HPDE6-E6E7 (cell line): Measurements from ENCODE around the gene TAF1.
A peak's percentile ranks its signal among the peaks of the same experiment; 100 is the strongest.
"Not testable (repeated sequence)": the region's sequence is repeated elsewhere in the genome, so short reads cannot be mapped to it uniquely, and the experiment has no call there.

Experiments used
- DNase-seq: peaks from one replicate; pipeline ENCODE4 v3.0.0; 2011; ENCODE audit warnings: missing footprints; ENCODE audit errors: extremely low spot score

TAF1 gene, protein sequence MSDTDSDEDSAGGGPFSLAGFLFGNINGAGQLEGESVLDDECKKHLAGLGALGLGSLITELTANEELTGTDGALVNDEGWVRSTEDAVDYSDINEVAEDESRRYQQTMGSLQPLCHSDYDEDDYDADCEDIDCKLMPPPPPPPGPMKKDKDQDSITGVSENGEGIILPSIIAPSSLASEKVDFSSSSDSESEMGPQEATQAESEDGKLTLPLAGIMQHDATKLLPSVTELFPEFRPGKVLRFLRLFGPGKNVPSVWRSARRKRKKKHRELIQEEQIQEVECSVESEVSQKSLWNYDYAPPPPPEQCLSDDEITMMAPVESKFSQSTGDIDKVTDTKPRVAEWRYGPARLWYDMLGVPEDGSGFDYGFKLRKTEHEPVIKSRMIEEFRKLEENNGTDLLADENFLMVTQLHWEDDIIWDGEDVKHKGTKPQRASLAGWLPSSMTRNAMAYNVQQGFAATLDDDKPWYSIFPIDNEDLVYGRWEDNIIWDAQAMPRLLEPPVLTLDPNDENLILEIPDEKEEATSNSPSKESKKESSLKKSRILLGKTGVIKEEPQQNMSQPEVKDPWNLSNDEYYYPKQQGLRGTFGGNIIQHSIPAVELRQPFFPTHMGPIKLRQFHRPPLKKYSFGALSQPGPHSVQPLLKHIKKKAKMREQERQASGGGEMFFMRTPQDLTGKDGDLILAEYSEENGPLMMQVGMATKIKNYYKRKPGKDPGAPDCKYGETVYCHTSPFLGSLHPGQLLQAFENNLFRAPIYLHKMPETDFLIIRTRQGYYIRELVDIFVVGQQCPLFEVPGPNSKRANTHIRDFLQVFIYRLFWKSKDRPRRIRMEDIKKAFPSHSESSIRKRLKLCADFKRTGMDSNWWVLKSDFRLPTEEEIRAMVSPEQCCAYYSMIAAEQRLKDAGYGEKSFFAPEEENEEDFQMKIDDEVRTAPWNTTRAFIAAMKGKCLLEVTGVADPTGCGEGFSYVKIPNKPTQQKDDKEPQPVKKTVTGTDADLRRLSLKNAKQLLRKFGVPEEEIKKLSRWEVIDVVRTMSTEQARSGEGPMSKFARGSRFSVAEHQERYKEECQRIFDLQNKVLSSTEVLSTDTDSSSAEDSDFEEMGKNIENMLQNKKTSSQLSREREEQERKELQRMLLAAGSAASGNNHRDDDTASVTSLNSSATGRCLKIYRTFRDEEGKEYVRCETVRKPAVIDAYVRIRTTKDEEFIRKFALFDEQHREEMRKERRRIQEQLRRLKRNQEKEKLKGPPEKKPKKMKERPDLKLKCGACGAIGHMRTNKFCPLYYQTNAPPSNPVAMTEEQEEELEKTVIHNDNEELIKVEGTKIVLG (N-terminal part only)

DNA sequence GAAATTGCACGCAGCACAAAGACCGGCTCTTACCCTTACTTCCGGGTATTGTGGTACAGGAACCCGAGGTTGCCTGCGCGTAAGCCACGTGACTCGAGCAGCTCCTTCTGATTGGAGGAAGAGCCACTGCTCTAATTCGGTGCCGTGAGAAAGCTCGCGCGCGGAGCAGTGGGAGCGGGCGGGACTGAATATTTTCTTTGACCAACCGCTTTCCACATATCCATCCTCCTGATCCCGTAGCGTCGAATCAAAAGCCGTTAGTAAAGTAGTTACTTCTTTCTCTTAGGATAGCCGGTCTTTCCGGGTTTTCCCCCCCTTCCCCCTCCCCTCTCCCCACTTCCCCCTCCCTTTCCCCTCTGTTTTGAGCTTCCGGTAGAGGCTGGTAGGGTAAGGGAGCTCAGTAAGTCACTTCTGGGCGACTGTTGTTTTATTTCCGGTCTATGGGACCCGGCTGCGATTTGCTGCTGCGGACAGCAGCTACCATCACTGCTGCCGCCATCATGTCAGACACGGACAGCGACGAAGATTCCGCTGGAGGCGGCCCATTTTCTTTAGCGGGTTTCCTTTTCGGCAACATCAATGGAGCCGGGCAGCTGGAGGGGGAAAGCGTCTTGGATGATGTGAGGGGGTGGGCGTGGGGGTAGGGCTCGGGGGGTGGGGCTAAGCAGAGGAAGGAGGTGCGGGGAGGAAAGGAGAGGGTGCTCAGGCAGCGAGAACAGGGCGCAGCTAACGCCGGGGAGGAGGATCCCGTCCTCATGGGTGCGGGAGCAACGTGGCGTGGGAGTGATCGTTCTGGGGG lies at the start of gene TAF1:
Gene TAF1, plus strand, starts transcription at position 483 of the 799 bp plus-strand sequence. Its CDS starts 18 bp downstream, at position 501.
- DNase-seq, result peak; percentile 79

DNA sequence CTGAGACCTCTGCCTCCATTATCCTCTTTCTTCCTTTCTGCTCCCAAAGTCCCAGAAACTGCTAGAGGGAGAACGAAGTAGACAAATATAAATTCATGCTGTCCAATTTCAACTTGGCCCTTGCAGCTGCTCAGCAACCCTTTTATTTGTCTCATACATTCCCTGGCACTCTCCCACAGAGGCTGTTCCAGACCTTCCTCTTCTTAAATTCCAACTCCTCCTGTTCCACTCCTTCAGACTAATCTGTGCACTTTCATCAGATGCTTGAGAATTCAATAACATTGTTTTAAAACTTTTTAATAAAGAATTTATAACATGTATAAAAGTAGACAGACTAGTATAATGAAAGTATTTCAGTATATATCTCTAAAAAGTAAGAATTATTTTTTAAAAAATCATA lies 49.2 kb upstream of the TAF1 start:
- not testable (repeated sequence) for DNase-seq

DNA sequence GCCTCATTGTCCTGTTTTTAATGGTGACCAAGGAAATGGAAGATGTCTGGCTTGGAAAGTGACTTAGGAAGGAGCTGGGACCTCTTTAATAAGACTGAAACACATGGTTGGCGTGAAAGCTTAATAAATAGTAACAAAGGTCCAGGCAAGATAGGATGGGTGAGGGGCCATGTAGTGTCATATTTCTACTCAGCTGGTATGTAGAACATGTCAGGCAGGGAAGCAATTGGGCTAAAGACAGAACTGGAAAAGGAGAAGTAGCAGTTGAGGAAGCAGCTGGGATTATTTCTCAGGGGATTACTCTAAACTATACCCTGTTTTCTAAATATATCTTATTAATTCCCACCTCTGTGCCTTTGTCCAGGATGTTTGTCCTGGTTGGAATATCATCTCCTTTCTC lies 46.0 kb upstream of the TAF1 start:
- DNase-seq, result no peak

DNA sequence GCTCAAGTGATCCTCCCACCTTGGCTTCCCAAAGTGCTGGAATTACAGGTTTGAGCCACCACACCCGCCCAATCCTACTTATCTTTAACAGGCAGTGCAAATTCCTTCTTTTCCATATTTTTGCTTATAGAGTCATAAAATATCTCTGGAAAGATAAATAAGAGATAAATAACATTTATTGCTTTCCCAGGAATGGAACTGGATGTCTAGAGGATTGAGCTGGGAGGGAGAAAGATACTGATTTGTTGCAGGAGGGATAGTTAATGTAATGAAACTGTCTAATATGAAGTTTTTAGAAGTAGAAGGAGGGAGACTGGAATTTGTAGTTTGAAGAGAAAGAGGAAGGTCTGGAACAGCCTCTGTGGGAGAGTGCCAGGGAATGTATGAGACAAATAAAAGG lies 44.4 kb upstream of the TAF1 start:
- DNase-seq, result no peak

DNA sequence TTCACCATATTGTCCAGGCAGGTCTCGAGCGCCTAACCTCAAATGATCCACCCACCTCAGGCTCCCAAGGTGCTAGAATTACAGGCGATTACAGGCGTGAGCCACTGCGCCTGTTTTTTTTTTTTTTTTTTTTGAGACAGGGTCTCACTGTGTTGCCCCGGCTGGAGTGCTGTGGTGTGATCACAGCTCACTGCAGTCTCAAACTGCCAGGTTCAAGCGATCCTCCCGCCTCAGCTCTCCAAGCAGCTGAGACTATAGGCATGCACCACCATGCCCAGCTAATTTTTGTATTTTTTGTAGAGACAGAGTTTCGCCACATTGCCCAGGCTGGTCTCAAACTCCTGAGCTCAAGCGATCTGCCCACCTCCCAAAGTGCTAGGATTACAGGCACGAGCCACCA lies 41.7 kb upstream of the TAF1 start:
- not testable (repeated sequence) for DNase-seq

DNA sequence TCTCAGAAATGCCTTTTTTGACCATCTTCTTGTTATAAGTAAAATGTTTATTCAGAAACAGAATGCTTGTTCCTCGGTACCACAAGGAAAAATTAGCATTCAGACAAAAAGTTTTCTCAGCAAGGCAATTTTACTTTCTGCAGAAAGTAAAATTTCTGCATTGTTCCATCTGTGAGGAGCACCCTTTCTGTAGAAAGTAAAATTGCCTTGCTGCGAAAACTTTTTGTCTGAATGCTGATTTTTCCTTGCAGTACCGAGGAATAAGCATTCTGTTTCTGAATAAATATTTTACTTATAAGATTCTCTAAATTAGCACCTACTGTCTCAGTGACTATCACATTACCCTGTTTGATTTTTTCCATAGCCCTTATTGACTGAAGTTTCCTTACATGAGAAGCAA lies 39.8 kb upstream of the TAF1 start:
- no peak for DNase-seq

DNA sequence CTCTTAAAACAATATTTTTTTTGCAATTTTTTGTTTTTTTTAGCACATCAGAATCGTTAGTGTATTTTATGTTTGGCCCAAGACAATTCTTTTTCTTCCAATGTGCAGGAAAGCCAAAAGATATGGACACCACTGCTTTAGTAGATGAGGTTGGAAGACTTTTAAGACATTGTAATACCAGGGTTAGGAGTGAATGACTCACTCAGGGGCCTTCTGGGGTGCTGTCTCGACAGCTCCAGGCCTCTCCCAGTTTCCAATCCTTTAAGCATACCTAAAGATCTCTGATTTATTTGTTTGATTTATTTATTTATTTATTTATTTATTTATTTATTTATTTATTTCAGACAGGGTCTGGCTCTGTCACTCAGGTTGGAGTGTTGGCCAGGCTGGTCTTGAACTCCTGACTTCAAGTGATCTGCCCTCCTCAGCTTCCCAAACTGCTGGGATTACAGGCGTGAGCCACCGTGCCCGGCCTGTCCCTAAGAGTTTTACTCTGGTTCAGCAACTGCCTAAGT lies 16.9 kb upstream of the TAF1 start:
- DNase-seq, result not testable (repeated sequence)

DNA sequence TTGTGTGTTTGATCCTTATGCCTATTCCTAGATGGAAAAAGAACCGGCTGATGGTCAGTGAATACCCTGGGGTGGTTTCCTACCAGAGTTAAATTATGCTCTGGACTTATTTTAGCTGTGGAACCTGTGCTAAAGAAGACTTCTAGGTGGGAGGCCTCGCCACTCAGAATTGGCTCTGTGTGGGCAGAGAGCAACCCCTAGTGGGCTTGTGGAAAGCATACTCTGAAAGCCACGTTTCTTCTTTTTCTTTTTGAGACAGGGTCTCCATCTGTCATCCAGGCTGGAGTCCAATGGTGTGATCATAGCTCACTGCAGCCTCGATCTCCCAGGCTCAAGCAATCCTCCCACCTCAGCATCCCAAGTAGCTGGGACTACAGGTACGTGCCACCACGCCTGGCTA lies 16.3 kb upstream of the TAF1 start:
- not testable (repeated sequence) for DNase-seq

DNA sequence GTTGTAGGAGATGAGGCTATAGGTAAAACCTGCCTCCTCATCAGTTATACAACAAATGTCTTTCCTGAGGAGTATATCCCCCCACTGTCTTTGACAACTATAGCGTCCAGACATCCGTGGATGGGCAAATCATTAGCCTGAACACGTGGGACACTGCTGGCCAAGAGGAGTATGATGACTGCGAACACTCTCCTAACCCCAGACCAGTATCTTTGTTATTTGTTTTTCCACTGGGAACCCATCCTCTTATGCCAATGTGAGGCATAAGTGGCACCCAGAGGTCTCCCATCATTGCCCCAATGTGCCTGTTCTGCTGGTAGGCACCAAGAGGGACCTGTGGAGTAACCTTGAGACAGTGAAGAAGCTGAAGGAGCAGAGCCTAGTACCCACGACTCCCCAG lies 13.7 kb upstream of the TAF1 start:
- not testable (repeated sequence) for DNase-seq

DNA sequence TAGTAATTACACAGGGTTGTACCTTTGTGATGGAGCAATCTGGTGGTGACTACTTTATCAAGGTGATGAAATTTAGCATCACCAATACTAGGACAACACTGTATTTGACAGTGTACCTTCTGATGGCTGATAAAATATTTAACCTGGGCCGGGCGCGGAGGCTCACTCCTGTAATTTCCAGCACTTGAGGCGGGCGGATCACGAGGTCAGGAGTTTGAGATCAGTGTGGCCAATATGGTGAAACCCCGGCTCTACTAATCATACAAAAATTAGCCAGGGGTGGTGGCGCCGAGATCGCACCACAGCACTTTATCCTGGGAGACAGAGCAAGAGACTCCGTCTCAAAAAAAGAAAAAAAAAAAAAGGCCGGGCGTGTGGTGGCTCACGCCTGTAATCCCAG lies 1.9 kb upstream of the TAF1 start:
- no peak for DNase-seq

DNA sequence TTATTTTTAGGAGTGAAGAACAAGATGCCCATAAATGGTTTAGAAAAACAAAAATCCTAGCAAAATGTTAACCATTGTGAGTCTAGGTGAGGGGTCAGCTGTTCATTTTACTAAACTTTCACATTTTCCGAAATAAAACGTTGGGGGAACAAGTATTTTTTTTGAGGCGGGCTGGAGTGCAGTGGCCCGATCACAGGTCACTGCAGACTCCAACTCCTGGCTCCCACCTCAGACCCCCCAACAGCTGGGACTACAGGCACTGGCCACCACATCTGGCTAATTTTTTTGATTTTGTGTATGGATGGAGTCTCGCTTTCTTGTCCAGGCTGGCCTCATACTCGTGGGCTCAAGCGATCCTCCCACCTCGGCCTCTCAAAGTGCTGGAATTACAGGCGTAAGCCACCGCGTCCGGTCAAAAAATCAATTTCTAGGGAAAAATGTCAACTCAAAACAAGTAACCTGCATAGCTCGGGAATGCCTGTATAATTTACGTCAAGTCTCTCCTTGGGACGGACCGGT lies 742 bp upstream of the TAF1 start:
- DNase-seq, result no peak

DNA sequence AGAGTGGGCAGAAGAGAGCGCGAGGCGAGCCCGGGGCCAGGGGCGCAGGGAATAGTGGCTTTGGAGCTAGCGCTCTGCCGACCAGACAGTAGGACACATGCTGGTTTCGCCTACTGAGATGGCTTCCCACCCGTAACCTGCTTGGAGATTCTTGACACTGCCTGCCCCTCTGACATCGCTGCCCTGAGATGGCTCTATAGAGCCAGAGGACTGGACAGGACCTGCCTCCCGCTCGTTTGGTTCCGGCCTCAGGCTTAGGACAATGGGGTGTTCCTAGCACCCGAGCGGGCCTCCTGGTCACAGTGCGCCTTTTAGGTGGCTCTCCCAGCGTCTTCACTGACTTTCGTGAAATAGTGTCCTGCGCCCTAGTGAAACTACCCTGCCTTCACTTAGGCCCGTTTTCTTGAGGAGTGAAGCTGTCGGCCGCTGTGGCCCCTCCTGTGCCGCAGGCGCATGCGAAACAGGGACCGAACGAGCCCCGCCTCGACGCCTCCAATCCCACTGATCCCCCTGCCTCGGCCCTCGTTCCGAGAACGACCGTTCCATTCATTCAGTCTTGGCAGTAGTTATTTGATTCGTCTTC lies 608 bp downstream of the TAF1 start:
- no peak for DNase-seq

DNA sequence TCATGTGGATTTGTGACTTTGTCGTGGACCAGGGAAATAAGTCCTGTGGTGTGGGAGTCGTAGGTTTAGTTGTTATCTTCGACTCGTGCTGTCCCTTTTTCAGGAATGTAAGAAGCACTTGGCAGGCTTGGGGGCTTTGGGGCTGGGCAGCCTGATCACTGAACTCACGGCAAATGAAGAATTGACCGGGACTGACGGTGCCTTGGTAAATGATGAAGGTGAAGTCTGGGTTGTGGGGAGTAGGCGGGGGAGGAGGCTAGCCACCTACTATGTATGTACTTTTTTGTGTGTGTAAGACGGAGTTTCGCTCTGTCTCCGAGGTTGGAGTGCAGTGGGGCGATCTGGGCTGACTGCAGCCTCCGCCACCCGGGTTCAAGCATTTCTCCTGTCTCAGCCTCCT lies 1.2 kb downstream of the TAF1 start:
- DNase-seq, result no peak

DNA sequence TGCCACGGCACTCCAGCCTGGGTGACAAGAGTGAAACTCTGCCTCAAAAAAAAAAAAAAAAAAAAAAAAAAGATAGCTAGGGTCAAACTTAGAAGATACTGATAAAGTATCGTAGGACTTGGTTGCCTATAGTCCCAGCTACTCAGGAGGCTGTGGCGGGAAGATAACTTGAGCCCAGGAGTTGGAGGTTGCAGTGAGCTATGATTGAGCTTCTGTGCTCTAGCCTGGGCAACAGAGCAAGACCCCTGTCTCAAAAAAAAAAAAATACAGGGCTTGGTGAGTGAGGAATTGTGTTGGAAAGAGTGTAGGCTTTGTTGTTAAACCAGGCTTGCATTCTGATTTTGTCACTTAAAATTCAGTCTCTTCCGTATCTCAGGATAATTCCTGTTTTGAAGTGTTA lies 6.2 kb downstream of the TAF1 start:
- no peak for DNase-seq

DNA sequence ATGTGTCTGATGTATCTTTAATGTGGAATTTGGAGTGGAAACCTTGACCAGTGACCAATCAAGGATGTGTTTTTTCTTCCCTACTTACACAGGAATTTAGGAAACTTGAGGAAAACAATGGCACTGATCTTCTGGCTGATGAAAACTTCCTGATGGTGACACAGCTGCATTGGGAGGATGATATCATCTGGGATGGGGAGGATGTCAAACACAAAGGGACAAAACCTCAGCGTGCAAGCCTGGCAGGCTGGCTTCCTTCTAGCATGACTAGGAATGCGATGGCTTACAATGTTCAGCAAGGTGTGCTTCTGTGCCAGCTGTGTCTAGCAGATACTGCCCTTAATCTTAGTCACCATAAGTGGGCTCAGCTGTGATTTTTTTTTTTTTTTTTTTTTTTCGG lies 12.6 kb downstream of the TAF1 start:
- DNase-seq, result no peak

DNA sequence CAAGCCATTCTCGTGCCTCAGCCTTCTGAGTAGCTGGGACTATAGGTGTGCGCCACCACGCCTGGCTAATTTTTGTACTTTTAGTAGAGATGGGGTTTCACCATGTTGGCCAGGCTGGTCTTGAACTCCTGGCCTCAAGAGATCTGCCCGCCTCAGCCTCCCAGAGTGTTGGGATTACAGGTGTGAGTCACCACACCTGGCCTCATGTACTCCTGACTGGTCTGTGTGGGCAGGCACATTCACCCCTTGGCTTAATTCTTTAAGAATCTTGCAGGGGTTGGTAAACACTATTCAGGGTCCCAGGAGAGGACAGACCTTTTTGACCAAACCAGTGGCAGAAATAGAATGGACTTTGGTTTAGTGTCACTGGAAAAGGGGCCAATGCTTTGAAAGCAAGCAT lies 25.6 kb downstream of the TAF1 start:
- not testable (repeated sequence) for DNase-seq

DNA sequence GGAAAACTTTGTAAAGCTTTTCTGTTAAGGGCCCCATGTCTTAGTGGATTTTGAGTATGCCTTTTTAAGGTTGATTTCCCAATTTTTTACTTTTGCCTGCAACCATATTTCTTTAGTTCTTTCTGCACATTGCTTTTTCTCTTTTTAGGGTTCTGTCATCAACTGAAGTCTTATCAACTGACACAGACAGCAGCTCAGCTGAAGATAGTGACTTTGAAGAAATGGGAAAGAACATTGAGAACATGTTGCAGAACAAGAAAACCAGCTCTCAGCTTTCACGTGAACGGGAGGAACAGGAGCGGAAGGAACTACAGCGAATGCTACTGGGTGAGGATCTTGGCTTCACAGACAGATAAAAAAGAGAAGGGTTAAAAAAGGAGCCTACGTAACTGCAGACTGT lies 27.8 kb downstream of the TAF1 start:
- no peak for DNase-seq

DNA sequence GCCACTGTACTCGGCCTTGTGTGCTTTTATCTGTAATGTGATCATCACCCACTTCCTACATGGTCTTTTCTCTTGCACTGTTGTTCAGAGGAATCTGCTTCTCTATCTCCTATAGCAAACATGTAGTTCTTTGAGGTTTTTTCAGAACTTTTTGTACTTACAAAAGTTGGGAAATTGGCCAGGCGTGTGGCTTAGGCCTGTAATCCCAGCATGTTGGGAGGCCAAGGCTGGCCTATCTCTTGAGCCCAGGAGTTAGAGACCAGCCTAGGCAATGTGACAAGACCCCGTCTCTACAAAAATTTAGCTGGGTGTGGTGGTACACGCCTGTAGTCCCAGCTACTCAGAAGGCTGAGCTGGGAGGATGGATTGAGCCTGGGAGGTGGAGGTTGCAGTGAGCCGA lies 30.4 kb downstream of the TAF1 start:
- DNase-seq, result no peak

DNA sequence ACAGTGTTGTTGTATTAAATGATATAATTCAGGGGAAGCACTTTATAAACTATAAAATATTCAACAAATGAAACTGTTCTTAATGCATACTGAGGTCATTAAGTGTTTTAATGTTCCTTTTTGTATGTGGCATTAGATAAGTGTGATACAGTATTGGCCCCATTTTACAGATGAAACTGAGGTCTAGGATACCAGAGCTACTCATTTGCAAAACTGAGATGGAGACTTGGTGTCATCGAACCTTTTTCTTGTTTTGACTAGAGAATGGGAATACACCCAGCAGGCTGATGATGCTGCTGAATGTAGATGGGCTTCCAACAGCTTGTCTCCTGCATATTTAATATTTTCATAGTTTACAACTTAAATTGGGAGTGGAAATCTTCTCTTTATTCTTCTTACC lies 34.6 kb downstream of the TAF1 start:
- DNase-seq, result no peak

DNA sequence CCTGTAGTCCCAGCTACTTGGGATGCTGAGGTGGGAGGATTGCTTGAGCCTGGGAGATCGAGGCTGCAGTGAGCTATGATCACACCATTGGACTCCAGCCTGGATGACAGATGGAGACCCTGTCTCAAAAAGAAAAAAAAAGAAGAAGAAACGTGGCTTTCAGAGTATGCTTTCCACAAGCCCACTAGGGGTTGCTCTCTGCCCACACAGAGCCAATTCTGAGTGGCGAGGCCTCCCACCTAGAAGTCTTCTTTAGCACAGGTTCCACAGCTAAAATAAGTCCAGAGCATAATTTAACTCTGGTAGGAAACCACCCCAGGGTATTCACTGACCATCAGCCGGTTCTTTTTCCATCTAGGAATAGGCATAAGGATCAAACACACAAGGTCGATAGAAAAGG lies 50.1 kb downstream of the TAF1 start:
- not testable (repeated sequence) for DNase-seq
